Germinal center (tissue), 1 donor: ENCODE data around the gene MAP7.

Source experiments
- DNase-seq: peaks from one replicate; pipeline ENCODE4 v3.0.0; 2012; ENCODE audit warnings: mixed read lengths, low spot score

Gene MAP7

DNA sequence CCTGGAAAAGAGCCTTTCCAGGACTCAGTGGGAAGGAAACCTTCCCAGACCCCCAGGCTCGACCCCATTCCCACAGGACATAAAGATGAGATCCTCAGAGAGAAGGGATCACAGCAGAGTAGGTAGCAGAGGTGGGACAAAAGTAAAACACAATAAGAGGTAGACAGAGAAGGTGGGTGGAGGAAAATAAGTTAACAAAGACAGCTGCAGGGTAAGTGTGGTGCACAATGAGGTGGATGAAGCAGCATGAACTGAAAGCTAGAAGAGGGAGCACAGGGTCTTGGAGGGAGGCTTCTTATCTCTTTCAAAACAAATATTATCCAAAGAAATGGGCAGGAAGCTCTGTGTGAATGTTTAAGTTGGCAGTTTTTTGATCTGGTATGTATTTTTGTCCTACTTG, 14.0 kb upstream of the MAP7 start:
- no peak for DNase-seq

DNA sequence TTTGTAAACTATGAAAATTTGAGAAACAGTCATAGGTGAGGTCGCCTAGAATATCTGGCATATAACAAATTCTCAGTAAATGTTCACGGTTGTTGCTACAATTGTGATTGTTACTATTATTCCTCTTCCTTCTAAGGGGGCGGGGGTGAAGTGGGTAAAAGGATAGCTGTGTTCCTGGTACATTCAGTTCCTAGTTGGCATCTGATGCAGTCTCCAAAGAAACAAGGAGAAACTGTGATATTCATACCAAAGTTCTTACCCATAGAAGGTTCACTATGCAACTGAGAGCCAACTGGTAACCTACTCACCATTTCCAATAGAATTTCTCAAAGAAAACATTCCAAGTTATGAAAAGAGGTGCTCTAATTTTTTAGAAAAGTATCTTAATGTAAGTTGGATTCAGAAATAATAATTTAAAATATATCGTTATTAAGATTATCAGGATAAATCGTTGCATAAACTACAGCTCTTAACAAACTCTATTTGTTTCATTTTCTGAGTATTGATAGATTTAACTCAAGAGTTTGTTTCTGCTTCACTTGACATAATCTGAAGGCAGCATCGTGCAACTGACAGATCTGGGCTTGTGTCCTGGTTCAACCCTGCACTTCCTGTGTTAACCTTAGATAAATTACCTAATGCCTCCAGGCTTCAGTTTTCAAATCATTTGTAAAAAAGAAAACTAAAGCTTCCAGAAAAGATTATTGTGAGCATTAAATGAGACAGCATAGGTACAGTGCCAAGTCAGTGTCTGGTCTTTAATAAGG, 13.3 kb upstream of the MAP7 start:
- DNase-seq = no peak

DNA sequence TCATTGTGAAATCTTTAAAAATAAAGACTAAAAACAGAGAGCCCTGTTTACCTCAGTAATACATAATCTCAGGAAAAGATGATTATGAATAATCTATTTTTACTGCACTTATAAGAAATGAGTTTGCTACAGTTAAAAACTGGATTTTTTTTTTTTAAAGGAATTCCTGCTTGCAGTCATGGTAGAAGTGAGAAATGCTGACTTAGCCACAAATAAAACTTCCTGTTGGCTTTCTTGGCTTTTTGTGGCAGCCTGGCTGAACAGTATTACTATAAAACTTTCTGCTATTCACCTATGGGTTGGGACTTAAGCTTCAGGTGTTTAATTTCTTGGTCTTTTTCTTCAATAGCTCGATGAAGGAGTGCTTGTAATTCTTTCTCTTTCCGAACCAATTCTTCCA, 12.0 kb upstream of the MAP7 start:
- DNase-seq = no peak

DNA sequence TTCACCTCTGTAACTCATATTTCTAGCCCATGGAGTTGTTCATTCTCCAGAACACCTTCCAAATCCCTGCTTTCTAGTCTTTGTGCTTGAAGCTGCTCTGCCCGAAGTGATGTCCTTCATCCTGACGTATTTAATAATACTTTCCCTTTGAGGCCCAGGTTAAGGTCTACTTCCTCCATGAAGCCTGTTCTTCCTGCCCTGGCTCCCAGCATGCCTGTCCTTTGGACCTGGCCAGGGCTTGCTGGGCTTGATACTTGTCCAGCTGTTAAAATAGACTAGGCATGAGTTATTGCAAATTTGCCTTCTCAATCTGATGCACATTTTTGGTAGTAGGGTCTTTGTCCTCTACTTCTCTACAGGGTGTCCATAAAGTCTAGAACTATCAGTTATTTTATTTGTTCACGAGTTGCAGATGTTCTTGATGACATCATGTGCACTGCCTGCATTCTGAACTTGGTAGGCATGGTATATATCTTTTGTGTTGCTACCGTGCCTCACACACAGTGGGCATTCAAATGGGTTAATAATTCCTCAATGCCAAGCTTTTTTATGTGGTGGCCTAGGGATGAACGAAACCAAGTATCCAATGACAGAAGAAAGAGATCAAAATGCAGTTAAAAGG, 3.1 kb upstream of the MAP7 start:
- no peak for DNase-seq

DNA sequence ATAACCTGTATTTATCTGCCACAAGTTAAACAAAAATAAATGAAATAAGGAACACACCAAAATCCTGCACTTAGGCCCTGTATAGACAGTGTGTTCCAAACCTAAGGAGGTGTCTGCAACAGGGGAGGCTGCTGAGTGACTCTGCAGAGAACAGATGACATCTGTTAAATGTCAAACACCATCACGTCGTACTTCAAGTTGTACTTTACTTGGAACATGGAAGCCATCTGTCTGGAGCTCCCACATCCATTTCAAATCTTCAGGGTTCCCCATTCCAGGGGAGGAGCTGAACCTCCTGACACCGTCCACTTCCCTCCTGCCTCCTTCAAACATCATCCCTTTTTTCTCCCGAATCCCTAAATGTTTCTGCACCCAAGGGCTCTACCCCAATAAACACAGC, 1.8 kb upstream of the MAP7 start:
- DNase-seq = no peak

DNA sequence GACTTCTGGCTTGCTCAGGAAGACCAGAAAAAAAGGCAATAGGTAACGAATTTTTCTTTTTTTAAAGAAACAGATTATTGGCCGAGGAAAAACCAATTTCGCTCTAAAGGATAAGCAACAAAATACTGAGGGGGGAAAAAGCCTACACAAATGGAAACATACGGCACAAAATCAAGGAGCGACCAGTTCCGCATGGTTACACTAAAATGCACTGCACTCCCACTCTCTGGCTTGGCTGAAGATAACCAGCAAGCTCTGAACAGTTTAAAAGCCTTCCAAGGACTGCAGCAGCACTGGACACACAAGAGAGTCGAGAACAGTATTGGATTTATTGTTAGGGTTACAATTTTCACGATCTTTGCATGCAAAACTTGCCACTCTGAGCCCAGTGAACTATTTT, 881 bp upstream of the MAP7 start:
- no peak for DNase-seq

DNA sequence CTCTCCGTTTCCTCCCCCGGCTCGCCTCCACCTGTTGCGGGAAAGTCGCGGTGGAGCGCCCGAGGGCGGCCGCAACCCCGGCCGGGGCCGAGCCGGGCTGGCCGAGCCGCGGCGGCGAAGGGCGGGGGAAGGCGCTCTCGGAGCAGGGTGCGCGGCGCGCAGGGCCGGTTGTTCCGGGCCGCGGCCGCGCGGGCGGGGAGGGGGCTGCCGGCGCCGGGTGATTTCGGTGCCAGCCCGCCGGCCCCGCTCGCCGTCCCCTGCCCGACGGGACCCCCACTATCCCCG, 235 bp downstream of the MAP7 start:
- peak; percentile 51 for DNase-seq

DNA sequence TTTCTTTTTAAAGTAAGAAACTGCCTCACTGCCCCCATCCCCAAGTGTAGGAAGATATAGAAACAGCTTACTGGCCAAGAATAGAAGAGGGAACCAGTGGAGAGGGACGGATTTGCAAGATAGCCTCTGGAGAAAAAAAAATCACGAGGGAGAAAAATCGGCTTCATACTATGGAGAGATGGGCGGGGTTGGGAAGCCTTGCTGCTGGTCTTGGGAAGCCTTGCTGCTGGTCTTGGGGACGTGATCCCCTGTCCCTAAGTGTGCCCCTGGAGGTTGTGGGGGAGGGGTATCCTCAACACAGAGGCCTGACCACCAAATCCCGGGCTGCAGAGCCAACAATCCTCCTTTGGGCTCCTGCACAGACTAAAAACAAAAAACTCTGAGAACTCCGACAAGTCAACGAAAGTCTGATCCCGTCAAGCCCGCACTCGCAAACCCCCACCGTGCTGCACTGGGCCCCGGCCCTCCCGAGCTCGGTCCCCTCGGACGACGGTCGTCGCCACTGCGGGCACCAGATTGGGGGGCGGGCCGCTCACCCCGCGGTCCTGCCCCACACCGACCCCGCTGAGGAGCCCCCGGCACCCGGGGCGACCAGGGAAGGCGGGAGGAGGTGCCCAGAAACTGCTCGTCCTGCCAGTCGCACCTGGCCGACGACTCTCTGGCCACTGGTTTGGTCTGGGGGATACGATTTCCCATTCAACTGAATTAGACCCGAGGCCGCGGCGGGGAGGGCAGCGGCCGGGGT, 750 bp downstream of the MAP7 start:
- DNase-seq = peak; percentile 9

DNA sequence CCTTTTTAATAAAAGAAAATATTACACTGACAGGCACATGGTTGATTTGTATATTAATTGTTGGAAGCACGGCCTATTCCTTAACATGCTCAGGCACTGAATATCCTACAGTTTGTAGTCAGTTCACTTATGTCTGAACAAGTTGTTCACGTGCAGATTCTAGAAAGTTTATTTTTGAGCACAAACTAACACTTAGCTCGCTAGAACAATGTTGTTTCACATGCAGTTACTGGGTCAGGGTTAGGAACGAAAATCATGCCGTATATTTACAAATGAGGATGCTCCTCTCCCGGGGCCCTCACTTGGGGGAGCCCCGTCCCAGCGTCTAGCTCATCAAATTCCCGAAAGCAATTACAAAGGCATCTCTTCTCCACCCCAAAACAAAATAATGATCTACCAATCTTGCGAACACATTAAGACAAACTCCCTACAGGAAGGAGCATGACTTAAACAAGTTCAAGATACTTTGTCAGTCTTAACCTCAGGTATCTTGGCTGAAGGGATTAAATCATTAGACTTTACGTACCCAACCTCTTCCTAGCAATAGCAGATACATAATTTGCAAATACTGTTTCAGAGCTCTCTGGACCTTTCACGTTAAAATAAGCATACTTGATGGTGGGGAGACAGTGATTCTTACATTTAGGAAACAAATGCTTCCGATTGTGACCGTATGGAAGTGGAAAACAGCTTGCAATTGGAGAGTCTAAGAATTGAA, 1.5 kb downstream of the MAP7 start:
- DNase-seq = no peak

DNA sequence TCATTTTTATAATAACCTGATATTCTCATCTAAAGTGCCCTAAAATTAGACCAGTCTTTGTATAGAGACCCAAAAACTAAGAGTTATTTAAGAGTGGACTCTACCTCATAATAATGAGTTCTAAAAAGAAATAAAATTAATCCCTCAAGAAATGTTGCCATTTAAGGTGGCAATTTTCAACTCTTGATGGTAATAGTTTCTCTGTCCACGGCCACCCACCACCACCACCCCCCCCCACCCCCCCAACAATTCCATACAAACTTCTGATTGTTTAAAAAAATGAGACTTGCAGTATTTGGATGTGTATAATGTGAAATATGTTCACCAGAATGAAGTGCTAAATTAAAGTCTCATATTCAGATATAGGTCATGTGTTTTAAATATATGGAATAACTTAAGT, 2.4 kb downstream of the MAP7 start:
- no peak for DNase-seq

DNA sequence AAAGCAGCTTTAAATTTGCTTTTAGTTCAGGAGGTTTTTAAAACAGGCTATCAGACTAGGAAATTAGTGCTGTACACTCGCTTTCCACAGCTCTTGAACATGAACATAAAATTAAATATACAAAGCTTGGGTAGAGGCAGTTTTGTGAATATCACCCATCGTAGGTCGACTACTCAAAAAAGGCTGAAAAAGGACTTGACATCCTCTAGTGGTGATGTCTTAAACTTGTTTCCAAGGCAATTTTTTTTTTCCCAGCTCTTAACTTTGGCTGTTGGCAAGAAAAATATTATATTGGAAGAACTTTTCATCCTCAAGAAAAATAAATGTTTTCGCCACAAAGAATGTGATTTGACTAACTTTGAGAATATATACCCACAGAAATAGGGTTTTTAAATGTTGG, 2.9 kb downstream of the MAP7 start:
- DNase-seq = no peak

DNA sequence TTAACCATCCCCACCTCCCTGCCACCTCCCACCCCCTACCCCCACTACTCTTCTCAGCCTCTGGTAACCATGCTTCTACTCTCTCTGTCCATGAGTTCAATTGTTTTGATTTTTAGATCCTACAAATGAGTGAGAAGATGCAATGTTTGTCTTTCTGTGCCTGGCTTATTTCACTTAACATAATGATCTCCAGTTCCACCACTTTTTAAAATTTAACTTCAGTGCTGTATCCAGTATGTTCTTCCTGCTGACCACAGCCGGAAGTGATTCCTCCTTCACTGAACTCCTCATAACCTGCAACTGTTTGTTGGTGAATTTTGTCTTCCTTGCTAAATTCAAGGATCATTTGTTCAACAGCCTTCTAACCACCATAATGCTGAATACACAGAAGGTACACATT, 3.9 kb downstream of the MAP7 start:
- DNase-seq = no peak

DNA sequence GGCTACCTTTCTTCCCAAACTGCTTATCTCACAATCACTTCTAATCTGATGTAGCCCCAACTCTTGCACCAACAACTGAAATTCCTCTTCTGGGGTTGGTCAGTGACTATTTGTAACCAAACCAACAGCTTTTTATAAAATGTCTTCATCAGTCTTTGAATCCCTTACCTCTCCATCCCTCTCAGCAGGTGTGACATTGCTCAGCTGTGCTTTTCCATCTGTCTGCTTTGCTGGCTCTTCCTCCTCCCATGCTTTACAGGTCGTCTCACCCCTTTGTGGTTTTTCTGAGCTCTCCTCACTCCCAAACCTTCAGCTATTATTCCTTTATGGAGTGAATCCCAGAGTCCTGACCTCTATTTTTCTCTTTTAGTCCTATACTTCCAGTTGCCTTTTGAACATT, 5.9 kb downstream of the MAP7 start:
- DNase-seq = no peak

DNA sequence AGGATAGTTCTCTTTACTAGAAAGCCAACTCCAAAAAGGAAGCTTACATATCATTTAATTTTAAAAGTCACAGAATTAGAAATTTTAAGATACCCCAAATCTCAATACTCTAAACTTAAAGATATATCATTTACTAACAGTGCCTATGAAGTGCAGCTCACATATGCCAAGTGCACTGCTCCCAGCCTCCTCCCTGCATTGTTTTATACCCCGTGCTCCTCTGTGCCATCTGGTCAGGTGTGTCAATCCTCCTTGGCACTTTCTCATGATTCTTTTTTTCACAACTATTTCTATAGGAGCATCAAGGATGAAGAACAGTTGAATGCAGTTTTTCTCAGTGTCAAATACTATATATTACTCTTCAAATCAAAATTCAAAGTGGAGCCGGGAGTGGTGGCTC, 8.8 kb downstream of the MAP7 start:
- DNase-seq = no peak

DNA sequence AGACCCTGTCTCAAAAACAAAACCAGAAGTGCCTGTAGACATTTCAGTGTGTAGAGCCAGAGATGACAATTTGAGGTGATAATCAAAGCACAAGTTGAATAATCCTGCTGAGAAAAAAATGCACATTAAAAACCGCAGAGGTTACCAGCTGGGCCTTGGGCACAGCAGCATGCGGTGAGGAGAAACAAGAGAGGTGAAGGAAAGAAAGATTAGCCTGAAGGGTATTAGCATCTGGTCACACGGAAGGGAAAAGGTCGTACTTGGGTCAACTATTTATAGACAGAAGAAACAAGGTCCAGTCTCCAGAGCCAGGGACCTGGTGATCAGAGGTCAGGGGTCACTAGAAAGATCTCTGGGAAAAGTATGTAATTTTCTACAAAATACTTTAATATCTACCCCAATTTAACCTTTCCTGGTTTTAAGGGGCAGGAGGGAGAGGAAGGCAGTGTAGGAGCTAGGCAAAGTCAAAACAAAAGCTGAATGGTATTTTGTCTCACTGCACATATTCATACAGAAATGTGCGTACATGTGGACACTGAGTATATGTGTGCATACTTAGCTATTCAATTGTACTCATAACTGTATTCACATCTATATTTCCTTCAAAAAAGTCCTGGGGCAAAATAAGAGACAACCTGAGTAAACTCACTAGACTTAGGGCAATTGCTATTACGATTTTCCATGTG, 10.1 kb downstream of the MAP7 start:
- DNase-seq = no peak

DNA sequence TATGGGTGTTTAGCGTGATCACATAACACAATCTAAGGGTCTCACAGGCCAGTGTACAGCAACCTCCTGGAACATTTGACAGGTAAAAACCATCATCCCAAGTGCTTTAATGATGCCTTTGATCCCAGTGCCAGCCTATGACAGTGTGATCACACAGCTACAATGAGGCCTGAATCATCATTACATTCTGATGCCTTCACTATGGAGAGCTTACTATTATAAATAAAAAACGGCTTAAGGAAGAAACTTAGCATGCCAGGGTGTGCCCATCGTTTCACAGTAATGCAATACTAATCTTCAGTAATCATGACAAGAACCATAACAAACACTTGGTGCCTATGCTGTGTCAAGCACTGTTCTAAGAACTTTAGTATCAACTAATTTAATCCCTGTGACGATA, 11.4 kb downstream of the MAP7 start:
- no peak for DNase-seq

DNA sequence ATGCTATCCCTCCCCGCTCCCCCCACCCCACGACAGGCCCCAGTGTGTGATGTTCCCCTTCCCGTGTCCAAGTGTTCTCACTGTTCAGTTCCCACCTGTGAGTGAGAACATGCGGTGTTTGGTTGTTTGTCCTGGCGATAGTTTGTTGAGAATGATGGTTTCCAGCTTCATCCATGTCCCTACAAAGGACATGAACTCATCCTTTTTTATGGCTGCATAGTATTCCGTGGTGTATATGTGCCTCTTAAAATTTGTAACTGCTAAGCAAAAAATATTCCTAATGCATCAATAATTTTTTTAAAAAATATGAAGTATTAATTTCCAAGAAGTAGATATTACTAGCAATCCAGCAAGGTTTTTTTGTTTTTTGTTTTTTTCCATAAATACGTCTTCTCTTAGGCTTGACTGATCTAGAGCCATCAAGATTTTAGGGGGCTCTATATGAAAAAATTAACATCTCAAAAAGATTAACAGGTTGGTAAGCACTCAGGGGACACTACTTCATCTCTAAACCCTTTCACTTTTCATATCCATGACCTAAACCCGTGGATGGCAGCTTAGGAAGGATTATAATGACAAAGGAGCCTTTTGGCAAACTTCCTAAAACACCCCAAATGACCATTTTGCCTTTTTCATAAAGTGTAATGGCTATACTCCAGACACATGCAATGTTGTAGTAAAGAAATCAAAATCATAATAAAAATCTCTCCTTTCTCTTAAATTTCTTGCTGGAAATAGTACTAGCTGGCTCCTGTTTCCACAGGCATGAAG, 14.2 kb downstream of the MAP7 start:
- no peak for DNase-seq

DNA sequence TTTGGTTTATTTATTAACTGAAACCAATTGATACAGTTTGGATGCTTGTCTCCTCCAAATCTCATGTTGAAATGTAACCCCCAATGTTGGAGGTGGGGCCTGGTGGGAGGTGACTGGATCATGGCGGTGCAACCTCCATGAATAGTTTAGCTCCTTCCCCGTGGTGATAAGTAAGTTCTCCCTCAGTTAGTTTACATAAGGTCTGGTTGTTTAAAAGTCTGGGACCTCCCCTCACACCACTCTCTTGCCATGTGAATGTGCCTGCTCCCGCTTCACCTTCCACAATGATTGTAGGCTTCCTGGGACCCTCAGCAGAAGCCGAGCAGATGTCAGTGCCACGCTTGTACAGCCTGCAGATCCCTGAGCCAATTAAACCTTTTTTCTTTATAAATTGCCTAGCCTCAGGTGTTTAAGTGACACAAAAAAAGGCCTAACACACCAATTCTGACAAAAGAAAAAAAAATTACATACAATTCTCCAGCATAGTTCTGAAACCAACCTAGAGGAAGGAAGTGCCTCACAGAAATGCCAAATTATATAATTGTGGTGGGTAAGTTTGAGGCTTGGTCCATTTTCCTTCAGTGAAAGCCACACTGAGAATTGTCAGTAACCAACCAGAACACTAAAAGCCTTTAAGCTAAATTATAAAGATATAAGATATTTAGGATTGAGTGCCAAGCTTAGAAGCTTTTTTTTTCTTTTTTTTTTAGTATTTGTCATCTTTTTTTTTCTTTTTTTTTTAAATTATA, 15.0 kb downstream of the MAP7 start:
- no peak for DNase-seq

DNA sequence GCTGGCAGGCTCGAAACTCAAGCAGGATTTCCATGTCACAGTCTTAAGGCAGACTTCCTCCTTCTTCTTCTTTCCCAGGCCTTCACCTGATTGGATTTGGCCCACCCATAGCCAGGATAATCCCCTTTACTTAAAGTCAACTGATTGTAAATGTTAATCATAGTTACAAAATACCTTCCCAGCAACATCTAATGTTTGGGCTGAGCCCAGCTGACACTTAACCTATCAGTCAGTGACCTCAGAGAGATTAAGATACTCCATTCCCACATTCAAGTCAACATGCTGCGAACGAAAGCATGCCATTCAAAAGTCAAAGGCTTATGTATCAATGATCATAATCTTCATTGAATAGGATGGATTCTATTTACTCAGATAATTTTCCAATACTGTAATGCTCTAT, 16.0 kb downstream of the MAP7 start:
- no peak for DNase-seq

DNA sequence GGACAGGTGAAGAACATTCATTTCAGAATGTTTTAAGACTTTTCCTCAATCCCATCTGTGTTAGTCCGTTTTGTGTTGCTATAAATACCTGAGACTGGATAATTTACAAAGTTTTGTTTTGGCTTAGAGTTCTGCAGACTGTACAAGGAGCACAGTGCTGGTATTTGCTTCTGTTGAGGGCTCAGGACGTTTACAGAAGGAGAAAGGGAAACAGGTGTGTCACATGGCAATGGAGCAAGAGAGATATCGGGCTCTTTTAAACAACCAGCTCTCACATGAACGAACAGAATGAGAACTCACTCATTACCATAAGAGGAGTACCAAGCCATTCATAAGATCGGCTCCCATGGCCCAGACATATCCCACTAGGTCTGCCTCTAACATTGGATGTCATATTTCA, 16.7 kb downstream of the MAP7 start:
- no peak for DNase-seq

DNA sequence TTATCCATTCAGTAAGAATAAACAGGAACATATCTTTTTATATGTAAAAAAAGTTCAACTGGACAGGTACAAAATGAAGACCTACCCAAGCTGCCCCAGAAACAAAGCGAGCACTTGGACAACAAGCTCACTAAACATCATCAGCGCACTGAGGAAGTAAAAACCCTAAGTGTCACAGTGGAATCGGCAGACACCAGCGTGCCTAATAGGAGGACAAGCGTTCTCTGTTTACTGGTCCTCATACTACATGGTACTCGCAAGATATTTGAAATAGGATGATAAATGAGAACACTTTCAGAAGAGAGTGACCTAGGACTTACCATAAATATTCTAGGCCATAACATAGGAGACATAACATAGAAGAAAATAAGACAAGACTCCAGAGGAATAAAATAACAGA, 18.2 kb downstream of the MAP7 start:
- no peak for DNase-seq
